Amygdala (tissue), 56 donors: Measurements from ENCODE around the gene DBX2.
"Not testable (repeated sequence)": the region's sequence is repeated elsewhere in the genome, so short reads cannot be mapped to it uniquely, and the experiment has no call there.

ENCODE experiments used
- DNase-seq, 56 donors: peaks; one replicate each; lab custom pipeline; 2025; lab: John Stamatoyannopoulos, UW

Gene DBX2

GRCh38 chr12:45050751-45051571 is at the start of gene DBX2:
Gene DBX2 (minus strand): TSS chr12:45051099. CDS start chr12:45050927, 172 bp downstream.
- DNase-seq, result peak in 33 of 56 donors; percentile 9 to 52 (median 33)

GRCh38 chr12:45098766-45099165 is 47.9 kb upstream of the DBX2 start:
- no peak for DNase-seq

GRCh38 chr12:45095417-45095816 is 44.5 kb upstream of the DBX2 start:
- not testable (repeated sequence) for DNase-seq

DNA sequence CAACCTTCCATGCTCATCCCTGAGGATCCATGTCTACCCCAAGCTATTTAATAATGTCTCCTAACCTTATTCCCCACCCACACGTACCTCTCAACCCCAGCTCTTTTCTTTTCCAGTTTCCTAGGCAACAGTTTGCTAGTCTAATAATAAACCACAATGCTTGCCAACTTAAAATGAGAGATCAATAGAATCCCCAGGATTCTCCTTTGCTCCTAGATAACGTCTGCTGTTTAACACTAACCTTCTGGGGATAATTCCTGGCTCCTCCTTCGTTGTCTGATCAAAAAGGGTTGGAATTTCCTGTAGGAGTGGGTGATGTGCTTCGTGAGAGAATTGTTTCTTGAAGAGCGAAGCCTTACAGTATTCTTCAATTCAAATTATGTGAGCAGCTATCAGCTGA is 42.2 kb upstream of the DBX2 start:
- DNase-seq, result no peak

- no peak for DNase-seq
Measured at GRCh38 chr12:45089411-45090075, 38.6 kb upstream of the DBX2 start.

DNA sequence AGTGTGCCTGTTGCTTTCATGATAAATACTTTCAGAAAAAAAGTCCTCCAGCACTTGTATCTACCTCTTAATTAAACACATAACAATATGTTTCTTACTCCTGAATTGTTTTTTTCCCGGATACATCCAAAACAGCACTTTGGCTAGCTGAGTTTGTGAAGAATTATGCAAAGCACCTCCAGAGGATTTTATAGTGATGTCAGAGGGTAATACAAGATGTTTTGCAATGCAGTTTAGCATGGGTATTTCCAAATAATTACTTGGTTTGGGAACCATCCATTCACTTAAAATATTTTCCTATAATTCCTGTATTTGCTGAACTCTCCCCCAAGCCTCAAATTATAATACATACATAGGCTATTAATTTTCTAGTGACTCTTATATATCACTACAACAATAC is 37.7 kb upstream of the DBX2 start:
- DNase-seq, result no peak

- DNase-seq, result not testable (repeated sequence)
Measured at GRCh38 chr12:45084248-45084647, 33.3 kb upstream of the DBX2 start.

- DNase-seq, result no peak
Measured at GRCh38 chr12:45077251-45077650, 26.4 kb upstream of the DBX2 start.

DNA sequence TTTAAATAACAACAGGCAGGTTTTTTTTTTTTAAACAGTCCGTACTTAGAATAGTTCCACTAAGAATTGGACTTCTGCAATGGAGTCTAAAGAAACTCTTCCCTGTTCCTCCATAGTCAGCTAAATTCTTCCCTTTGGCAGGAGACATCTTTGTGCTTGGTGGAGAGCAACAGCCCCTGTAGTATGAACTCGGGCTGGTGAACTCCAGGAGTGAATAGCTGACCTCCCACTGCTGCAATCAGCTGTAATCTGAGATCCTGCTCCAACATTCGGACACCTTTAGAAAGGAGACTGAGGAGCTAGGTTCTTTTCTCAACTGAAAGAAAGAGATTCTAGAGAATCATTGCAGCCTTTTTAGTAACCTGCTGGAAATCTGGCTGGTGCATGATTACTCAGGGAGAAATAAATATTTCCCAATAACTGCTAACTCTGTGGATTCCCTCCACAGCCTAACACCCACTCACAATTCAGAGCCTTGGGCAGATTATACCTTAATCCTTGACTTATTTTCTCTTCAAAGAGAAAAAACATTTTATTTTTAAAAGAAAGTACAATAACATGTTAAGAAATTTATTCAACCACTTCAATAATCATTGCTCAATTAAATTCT is 25.6 kb upstream of the DBX2 start:
- no peak for DNase-seq

DNA sequence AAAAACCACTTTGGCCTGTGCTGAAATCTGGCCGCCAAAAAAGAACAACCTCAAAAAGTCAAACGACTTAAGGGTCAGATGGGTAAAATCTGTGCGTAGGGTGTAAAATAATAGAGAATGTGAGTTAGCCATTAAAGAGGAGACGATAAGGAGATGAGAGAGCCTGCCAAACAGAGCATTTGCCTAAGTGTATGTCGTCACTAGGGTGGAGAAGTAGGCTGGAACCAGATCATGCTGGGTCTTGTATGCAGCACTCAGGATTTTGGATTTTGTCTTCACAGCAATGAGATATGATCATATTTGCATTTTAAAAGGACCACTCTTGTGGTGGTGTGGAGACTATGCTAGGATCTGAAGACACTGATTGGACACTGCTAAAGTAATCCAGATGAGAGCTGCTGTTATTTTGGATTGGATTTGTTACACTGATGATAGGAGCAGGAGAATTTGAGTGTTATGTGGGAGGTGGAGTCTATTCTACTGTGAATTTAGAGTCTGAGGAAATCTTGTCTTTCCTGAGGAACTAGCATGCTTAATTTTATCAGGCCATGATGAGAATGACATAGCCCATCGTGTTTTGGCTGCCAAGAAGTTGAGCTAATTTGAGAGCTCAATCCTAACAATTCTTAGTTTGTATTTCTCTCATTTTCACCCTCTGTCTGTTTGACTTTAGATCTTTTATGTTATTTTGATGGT is 24.8 kb upstream of the DBX2 start:
- DNase-seq, result no peak

GRCh38 chr12:45065125-45065626 is 14.3 kb upstream of the DBX2 start:
- DNase-seq, result no peak

DNA sequence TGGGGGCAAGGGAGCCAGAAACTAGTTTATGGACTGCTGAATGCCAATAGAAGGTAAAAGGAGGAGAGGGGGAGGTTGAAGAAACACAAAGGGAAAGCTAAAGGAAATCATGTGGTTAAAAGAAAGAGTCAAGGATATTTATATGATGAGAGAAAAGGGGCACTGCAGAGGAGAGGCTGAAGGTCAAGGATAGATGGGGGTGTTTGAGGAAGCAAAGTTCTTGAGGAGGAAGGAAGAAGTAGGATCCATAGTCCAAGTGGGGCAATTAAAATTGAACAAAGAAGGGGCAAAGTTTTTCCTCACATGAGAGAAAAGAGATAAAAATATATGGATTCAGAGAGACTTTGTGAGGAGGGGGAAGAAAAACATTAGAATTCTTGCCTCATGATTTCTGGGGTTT is 10.1 kb upstream of the DBX2 start:
- no peak for DNase-seq

DNA sequence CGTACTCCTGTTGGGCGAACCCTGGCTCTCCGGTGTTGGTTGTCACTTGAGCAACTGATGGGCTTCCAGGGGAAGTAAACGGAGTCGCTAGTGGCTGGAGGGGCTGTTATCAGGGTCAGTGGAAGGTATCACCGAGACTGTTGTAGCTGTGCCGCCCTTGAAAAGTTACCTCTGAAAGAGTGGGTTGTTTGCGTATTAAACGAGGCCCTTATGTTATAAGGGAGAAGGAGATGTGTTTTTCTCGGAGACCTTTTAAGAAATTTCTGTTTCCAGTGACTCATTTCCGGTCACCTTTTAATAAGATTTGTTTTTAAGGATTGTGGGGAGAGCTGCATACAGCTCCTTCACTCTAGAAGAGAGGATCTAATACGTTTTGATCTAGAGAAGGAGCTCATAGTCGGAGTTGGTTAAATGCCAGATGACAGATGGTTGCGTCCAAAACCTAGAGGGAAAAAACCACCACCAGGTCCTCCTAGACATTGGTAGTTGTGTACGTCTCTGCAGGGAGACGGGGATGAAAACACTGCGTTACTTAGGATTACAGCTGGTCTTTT is 750 bp upstream of the DBX2 start:
- DNase-seq, result peak in 3 of 56 donors; percentile 6 to 52 (median 47)

DNA sequence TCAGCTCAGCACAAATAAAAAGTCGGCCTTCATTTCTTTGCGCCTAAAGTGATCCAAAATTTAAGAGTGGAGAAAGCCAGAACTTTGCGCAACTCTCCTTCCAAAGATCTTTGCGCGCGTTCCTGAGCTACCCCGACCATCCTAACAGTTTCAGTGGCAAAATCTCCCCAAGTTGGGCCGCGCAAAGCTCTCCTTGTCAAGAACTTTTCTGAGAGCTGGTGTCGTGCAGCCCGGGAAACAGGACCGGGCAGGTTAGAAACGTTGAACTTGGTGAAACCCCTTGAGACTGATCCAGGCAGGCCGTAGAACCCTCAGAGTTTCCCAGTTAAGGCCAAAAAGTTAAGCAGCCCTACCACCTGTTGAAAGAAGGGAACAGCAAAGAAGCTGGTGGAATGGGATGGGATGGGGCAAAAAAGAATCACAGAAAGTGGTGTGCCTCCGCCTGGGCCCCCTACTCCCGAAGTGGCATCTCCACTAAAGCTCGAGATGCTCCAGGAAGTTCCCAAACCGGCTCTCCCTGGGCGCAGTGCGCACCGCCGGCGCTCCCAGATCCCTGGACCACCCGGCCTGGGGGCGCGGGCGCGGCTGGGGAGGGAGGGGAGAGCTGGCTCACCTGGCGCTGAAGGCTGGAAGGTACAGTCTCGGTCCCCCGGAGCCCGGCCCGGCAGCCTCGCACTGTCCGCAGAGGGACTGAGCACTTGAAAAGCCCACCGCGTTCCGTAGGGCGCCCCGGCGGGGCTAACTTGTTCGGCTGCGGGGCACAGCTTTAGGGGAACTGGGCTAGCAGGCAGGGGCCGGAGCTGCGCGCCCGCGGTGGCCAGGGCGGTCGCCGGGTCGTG is 768 bp downstream of the DBX2 start:
- peak in 8 of 56 donors; percentile 0 to 21 (median 8) for DNase-seq

GRCh38 chr12:45042599-45042998 is 8.3 kb downstream of the DBX2 start:
- DNase-seq, result no peak

GRCh38 chr12:45040977-45041376 is 9.9 kb downstream of the DBX2 start:
- no peak for DNase-seq

DNA sequence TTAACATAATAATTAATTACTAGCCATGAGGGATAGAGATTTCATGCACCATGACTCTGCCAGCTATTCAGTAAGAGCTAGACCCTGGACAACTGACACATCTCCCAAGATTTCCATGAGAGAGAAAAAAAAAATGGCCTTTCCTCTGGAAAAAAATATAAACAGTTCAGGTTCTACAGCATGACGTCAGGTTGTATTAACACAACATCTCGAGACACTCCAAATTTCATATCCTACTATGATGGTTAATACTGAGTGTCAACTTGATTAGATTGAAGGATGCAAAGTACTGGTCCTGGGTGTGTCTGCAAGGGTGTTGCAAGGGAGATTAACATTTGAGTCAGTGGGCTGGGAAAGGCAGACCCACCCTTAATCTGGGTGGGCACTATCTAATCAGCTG is 11.1 kb downstream of the DBX2 start:
- no peak for DNase-seq

DNA sequence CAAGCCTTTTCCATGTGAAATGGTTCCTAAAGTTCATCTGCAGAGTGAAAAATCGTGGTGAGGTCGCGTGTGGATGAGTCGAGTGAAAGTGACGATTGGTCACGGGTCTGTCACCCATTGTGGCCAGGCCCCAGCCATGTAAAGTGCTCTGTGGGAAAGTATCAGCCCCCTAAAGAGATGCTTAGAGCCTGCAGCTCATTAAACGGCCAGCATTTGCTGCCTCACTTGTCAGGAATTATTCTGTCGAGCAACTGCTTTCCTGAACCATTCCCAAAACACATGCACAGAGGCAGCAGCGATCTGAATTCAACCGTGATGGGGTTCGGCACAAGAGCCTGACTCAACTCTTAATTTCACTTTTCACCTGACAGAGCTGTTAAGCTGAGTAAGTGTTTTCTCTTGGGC is 16.0 kb downstream of the DBX2 start:
- DNase-seq, result peak in 18 of 56 donors; percentile 0 to 36 (median 12)

GRCh38 chr12:45017916-45018315 is 33.0 kb downstream of the DBX2 start:
- no peak for DNase-seq
